Liver (tissue), 9 donors: Measurements from ENCODE around the gene ACSF2. TPM values are rescaled to one million over a fixed set of nuclear protein-coding genes. Genes with fewer than 3 reads are reported as not detected.
"Not testable (repeated sequence)": the region's sequence is repeated elsewhere in the genome, so short reads cannot be mapped to it uniquely, and the experiment has no call there.

Experiments used
- DNase-seq: peaks from one replicate; pipeline ENCODE4 v3.0.0-alpha.2; 2017; ENCODE audit warnings: low spot score
- H3K27ac ChIP-seq, 2 donors: one replicate each; pipeline ENCODE4 v1.7.0; 2013; ENCODE audit warnings: inconsistent platforms in 2 of 2, low read length in 2 of 2, control low read depth in 1 of 2, low read depth in 1 of 2, mild to moderate bottlenecking in 1 of 2
- H3K27me3 ChIP-seq, 4 donors: one replicate each; pipeline versions ENCODE4 v1.6.1 to v1.7.0; 2013; ENCODE audit warnings: low read length in 3 of 4, inconsistent platforms in 1 of 4, mild to moderate bottlenecking in 1 of 4, moderate library complexity in 1 of 4; ENCODE audit not compliant: control insufficient read depth in 4 of 4, insufficient read depth in 4 of 4
- H3K36me3 ChIP-seq, 4 donors: one replicate each; pipeline versions ENCODE4 v1.6.1 to v1.7.0; 2013; ENCODE audit warnings: low read length in 3 of 4, mild to moderate bottlenecking in 3 of 4, low read depth in 1 of 4, moderate library complexity in 1 of 4; ENCODE audit not compliant: control insufficient read depth in 4 of 4, insufficient read depth in 3 of 4
- H3K4me1 ChIP-seq, 4 donors: one replicate each; pipeline versions ENCODE4 v1.6.1 to v1.7.0; 2013; ENCODE audit warnings: low read length in 3 of 4, mild to moderate bottlenecking in 3 of 4, moderate library complexity in 1 of 4; ENCODE audit not compliant: control insufficient read depth in 4 of 4, insufficient read depth in 4 of 4
- H3K4me3 ChIP-seq, 3 donors: one replicate each; pipeline versions ENCODE4 v1.6.1 to v1.7.0; 2013; ENCODE audit warnings: low read length in 3 of 3, control low read depth in 1 of 3, low read depth in 1 of 3, mild to moderate bottlenecking in 1 of 3
- H3K9ac ChIP-seq, 2 donors: one replicate each; pipeline ENCODE4 v1.7.0; 2013; ENCODE audit warnings: low read length in 2 of 2, mild to moderate bottlenecking in 2 of 2, moderate library complexity in 2 of 2, control low read depth in 1 of 2, low read depth in 1 of 2
- H3K9me3 ChIP-seq, 4 donors: one replicate each; pipeline versions ENCODE4 v1.6.1 to v1.7.0; 2013; ENCODE audit warnings: low read length in 3 of 4; ENCODE audit not compliant: control insufficient read depth in 4 of 4
- FOXA1 ChIP-seq: IDR thresholded peaks from 2 replicates; pipeline ENCODE4 v1.6.1; 2016; ENCODE audit warnings: antibody characterized with exemption
- FOXA2 ChIP-seq: IDR thresholded peaks from 2 replicates; pipeline ENCODE4 v1.6.1; 2016; ENCODE audit warnings: antibody characterized with exemption
- GABPA ChIP-seq, 2 donors: IDR thresholded peaks in 1 of 2; conservative IDR thresholded peaks in 1 of 2; 2 replicates each; pipeline ENCODE4 v1.6.1; 2016; ENCODE audit warnings: antibody characterized with exemption in 2 of 2, mild to moderate bottlenecking in 1 of 2, moderate library complexity in 1 of 2
- HNF4A ChIP-seq, 2 donors: conservative IDR thresholded peaks; 2 replicates each; pipeline ENCODE4 v1.6.1; 2016; ENCODE audit warnings: antibody characterized with exemption in 2 of 2, mild to moderate bottlenecking in 2 of 2
- HNF4G ChIP-seq: IDR thresholded peaks from 2 replicates; pipeline ENCODE4 v1.6.1; 2016; ENCODE audit warnings: antibody characterized with exemption
- JUND ChIP-seq, 2 donors: IDR thresholded peaks; 2 replicates each; pipeline ENCODE4 v1.6.1; 2016; ENCODE audit warnings: antibody characterized with exemption in 2 of 2
- NR2F2 ChIP-seq: IDR thresholded peaks from 2 replicates; pipeline ENCODE4 v1.6.1; 2016; ENCODE audit warnings: antibody characterized with exemption
- RAD21 ChIP-seq, 2 donors: IDR thresholded peaks; 2 replicates each; pipeline ENCODE4 v1.6.1; 2016; ENCODE audit warnings: antibody characterized with exemption in 2 of 2, mild to moderate bottlenecking in 2 of 2
- RXRA ChIP-seq, 2 donors: IDR thresholded peaks; 2 replicates each; pipeline ENCODE4 v1.6.1; 2017 to 2018; ENCODE audit warnings: antibody characterized with exemption in 2 of 2, mild to moderate bottlenecking in 1 of 2
- SP1 ChIP-seq: IDR thresholded peaks from 2 replicates; pipeline ENCODE4 v1.6.1; 2018; ENCODE audit warnings: antibody characterized with exemption, mild to moderate bottlenecking
- TAF1 ChIP-seq: conservative IDR thresholded peaks from 2 replicates; pipeline ENCODE4 v1.6.1; 2016; ENCODE audit warnings: antibody characterized with exemption, mild to moderate bottlenecking
- WGBS: extraction: QIAGEN DNeasy Blood & Tissue Kit; methylation state at CpG from one replicate; pipeline ENCODE4 v1.1.7; 2013; 5-methylcytosine and 5-hydroxymethylcytosine counted together
- polyA plus RNA-seq, 2 donors: library from polyadenylated mRNA; stranded (reverse) in 1 of 2; unstranded in 1 of 2; fragments of 200-250 nt in 1 of 2; fragments of >200 nt in 1 of 2; fragmentation: Nextera tagmentation in 1 of 2; extraction: Ambion mirVana in 1 of 2; gene quantifications; one replicate each; pipeline versions ENCODE4 v1.2.1 to v1.2.3, GENCODE V29; 2013 to 2015
- total RNA-seq, 2 donors: library from RNA; depleted of rRNA; stranded (reverse); fragments of >200 nt; gene quantifications; one replicate each; pipeline ENCODE4 v1.2.3, GENCODE V29; 2014
- TF ChIP-seq, protein P1 (sequence below): fragments of 150-350 bp; IDR thresholded peaks from 2 replicates; pipeline ENCODE4 v1.5.1; 2017; ENCODE audit warnings: improper control_type of control experiment, low read depth, low read length; ENCODE audit not compliant: missing input control
- TF ChIP-seq, protein P2 (sequence below): IDR thresholded peaks from 2 replicates; pipeline ENCODE4 v1.6.1; 2016; ENCODE audit warnings: antibody characterized with exemption
- TF ChIP-seq, protein P3 (sequence below): IDR thresholded peaks from 2 replicates; pipeline ENCODE4 v1.6.1; 2016; ENCODE audit warnings: antibody characterized with exemption, mild to moderate bottlenecking
- TF ChIP-seq, protein P4 (sequence below): IDR thresholded peaks from 2 replicates; pipeline ENCODE4 v1.6.1; 2016; ENCODE audit warnings: antibody characterized with exemption
- donor health status: healthy.
- donor health status: healthy.
- donor health status: healthy.
- donor health status: healthy.
- donor health status: healthy.

The ACSF2 gene
- total and polyA plus RNA-seq, 4 donors = 18.9 to 34.3 (median 21.1) TPM

DNA sequence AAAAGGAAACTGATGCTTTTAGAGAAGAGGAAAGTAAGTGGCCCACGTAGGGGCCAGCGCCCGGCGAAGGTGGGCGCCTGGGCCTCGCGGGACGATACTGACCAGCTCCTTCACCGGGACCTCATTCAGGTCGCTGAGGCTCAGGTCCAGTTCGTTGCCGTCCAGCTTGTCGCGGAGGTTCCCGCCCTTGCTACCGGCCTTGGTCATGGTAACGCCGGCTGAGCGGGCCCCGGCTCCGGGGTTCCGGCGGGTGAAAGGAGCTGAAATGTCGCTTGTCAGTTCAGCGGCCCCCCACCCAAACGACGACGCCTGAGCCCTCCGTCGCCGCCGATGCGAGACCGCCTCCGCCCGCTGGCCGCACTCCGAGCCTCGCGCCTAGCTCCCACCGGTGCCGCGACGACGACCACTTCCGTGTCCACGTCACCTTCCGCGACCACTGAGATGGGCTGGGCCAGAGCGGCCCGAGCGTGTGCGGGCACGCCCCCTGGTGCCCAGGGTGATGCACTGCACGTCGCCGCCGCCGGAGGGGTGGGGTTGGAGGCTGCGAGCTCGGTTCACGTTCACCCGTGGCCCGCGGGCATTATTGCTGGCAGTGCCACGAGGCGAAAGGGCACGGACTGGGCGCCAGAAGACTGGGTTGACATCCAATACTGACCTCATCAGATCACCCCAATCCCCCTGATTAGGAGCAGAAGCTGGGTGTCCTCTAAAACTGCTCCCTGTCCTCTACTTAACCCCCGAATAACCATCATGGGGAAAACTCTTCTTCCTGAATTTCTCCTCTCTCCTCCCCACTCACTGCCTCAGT lies 28.7 kb upstream of the ACSF2 start, which contains the start of gene LRRC59:
LRRC59 (minus strand) TSS at position 413 of the 808 bp plus-strand sequence; CDS start at position 207, 206 bp downstream.
- Histone ChIP-seq H3K27me3 (no peaks in the 10 kb centered on the region), H3K4me1 (peaks cover 7 to 33% (median 25%) of the 10 kb centered on the region in 4 donors), H3K27ac (peak within 1 kb of the TSS; percentile 63 to 84), H3K36me3 (peaks cover 9 to 27% (median 25%) of the 10 kb centered on the region in 4 donors), H3K4me3 (peak within 1 kb of the TSS; percentile 86 to 93 (median 87)), H3K9me3 (no peaks in the 10 kb centered on the region), H3K9ac (peak within 1 kb of the TSS; percentile 86 to 90)
- TF ChIP-seq RAD21 (IDR thresholded peaks at IDR 0.05) (peak; percentile 62 to 88), RXRA (IDR thresholded peaks at IDR 0.05) (peak in 1 of 2 donors; percentile 28), TAF1 (no peak), SP1 (peak; percentile 6), FOXA1 (no peak), FOXA2 (no peak), GABPA (IDR thresholded peaks at IDR 0.05 in 1 of 2, conservative IDR thresholded peaks at IDR 0.05 in 1 of 2) (peak in 1 of 2 donors; percentile 75), JUND (IDR thresholded peaks at IDR 0.05) (no peak)
- TF ChIP-seq, protein P1, sequence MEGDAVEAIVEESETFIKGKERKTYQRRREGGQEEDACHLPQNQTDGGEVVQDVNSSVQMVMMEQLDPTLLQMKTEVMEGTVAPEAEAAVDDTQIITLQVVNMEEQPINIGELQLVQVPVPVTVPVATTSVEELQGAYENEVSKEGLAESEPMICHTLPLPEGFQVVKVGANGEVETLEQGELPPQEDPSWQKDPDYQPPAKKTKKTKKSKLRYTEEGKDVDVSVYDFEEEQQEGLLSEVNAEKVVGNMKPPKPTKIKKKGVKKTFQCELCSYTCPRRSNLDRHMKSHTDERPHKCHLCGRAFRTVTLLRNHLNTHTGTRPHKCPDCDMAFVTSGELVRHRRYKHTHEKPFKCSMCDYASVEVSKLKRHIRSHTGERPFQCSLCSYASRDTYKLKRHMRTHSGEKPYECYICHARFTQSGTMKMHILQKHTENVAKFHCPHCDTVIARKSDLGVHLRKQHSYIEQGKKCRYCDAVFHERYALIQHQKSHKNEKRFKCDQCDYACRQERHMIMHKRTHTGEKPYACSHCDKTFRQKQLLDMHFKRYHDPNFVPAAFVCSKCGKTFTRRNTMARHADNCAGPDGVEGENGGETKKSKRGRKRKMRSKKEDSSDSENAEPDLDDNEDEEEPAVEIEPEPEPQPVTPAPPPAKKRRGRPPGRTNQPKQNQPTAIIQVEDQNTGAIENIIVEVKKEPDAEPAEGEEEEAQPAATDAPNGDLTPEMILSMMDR = peak; percentile 93
- TF ChIP-seq, protein P2, sequence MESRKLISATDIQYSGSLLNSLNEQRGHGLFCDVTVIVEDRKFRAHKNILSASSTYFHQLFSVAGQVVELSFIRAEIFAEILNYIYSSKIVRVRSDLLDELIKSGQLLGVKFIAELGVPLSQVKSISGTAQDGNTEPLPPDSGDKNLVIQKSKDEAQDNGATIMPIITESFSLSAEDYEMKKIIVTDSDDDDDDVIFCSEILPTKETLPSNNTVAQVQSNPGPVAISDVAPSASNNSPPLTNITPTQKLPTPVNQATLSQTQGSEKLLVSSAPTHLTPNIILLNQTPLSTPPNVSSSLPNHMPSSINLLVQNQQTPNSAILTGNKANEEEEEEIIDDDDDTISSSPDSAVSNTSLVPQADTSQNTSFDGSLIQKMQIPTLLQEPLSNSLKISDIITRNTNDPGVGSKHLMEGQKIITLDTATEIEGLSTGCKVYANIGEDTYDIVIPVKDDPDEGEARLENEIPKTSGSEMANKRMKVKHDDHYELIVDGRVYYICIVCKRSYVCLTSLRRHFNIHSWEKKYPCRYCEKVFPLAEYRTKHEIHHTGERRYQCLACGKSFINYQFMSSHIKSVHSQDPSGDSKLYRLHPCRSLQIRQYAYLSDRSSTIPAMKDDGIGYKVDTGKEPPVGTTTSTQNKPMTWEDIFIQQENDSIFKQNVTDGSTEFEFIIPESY = no peak
- TF ChIP-seq, protein P3, sequence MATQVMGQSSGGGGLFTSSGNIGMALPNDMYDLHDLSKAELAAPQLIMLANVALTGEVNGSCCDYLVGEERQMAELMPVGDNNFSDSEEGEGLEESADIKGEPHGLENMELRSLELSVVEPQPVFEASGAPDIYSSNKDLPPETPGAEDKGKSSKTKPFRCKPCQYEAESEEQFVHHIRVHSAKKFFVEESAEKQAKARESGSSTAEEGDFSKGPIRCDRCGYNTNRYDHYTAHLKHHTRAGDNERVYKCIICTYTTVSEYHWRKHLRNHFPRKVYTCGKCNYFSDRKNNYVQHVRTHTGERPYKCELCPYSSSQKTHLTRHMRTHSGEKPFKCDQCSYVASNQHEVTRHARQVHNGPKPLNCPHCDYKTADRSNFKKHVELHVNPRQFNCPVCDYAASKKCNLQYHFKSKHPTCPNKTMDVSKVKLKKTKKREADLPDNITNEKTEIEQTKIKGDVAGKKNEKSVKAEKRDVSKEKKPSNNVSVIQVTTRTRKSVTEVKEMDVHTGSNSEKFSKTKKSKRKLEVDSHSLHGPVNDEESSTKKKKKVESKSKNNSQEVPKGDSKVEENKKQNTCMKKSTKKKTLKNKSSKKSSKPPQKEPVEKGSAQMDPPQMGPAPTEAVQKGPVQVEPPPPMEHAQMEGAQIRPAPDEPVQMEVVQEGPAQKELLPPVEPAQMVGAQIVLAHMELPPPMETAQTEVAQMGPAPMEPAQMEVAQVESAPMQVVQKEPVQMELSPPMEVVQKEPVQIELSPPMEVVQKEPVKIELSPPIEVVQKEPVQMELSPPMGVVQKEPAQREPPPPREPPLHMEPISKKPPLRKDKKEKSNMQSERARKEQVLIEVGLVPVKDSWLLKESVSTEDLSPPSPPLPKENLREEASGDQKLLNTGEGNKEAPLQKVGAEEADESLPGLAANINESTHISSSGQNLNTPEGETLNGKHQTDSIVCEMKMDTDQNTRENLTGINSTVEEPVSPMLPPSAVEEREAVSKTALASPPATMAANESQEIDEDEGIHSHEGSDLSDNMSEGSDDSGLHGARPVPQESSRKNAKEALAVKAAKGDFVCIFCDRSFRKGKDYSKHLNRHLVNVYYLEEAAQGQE = no peak
- 1% methylated on average over 70 of the region's 70 CpGs for WGBS
- DNase-seq = peak; percentile 93

DNA sequence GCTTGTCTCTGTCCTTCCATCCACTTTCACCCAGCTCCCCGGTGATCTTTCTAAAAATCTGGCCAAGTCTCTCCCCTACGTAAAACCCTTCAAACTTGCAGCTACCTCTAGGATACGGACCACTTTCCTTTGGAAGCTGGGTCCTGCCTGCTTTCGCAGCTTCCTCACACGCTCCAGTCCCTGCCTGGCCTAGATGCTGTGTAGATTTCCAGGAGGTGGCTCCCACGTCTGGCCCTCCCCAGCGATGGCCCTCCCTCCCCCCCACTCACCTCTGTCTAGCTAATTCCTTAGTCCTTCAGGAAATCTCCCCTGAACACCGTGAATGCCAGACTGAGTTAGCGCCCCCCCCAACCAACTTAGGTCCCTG lies 28.1 kb upstream of the ACSF2 start:
- H3K27me3 ChIP-seq = no peaks in the 10 kb centered on the region
- H3K27ac ChIP-seq = no peak overlapping the region
- no peak overlapping the region for H3K4me3 ChIP-seq
- H3K9ac ChIP-seq = peak overlapping the region in 1 of 2 donors; percentile 17
- DNase-seq = no peak
- H3K4me1 ChIP-seq = peaks cover 7 to 27% (median 22%) of the 10 kb centered on the region in 4 donors
- WGBS = 65% methylated on average over 9 of the region's 9 CpGs
- H3K9me3 ChIP-seq = no peaks in the 10 kb centered on the region
- peaks cover 5 to 21% (median 19%) of the 10 kb centered on the region in 4 donors for H3K36me3 ChIP-seq
- TF ChIP-seq NR2F2 (no peak), HNF4G (no peak), JUND (IDR thresholded peaks at IDR 0.05) (no peak), SP1 (no peak), HNF4A (conservative IDR thresholded peaks at IDR 0.05) (no peak), RXRA (IDR thresholded peaks at IDR 0.05) (no peak)
- TF ChIP-seq, protein P4, sequence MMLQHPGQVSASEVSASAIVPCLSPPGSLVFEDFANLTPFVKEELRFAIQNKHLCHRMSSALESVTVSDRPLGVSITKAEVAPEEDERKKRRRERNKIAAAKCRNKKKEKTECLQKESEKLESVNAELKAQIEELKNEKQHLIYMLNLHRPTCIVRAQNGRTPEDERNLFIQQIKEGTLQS = no peak

DNA sequence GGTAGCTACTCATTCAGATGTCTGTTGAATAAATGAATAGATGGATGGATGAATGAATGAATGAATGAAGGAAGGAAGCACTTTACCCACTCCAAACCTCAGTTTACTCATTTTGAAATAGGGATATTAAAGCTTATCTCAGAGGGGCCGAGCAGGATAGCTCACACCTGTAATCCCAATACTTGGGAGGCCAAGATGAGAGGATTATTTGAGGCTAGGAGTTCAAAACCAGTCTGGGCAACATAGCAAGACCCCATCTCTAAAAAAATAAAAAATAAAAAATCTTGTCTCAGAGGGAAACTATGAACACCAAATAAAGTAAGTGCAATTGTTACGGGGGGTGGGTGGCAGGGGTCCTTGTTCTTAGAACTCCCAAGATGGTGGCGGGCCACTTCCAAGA lies 27.3 kb upstream of the ACSF2 start:
- not testable (repeated sequence) for H3K9ac ChIP-seq, DNase-seq, H3K27ac ChIP-seq, H3K9me3 ChIP-seq, H3K4me3 ChIP-seq, H3K27me3 ChIP-seq
- H3K36me3 ChIP-seq = peaks cover under 1 to 13% (median 11%) of the 10 kb centered on the region in 4 donors
- 94% methylated on average over 3 of the region's 3 CpGs for WGBS
- peaks cover 7 to 20% (median 18%) of the 10 kb centered on the region in 4 donors for H3K4me1 ChIP-seq

DNA sequence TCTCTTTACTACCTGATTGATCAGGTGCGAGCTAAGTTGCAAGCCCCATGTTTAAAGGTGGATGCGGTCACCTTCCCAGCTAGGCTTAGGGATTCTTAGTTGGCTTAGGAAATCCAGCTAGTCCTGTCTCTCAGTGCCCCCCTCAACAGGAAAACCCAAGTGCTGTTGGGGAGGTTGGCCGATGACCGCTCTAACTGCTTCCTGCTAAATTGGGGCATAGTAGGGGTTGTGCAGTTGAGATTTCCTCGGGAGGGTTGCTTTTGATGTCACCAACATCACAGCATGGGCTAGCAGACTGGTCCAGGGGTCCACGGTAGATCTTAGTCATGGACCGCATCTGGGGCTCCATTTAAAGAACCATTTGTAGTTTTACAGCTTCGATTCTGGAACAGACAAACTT lies 26.4 kb upstream of the ACSF2 start:
- H3K36me3 ChIP-seq, H3K9me3 ChIP-seq, H3K27ac ChIP-seq, H3K4me3 ChIP-seq, H3K27me3 ChIP-seq, DNase-seq, H3K9ac ChIP-seq: not testable (repeated sequence)
- WGBS = 95% methylated on average over 8 of the region's 8 CpGs
- peaks cover 7 to 19% (median 15%) of the 10 kb centered on the region in 4 donors for H3K4me1 ChIP-seq
